Suprapubic skin (tissue), 4 donors: Measurements from ENCODE around the gene ST3GAL4.

Experiments used
- CTCF ChIP-seq, 2 donors: fragments of 200-600 bp in 1 of 2; fragments of 450-650 bp in 1 of 2; sonication (generic) in 1 of 2; IDR thresholded peaks; one replicate each; pipeline ENCODE4 v1.5.1; 2016 to 2019; ENCODE audit warnings: antibody characterized with exemption in 2 of 2, mild to moderate bottlenecking in 1 of 2, moderate library complexity in 1 of 2
- EP300 ChIP-seq: sonication (generic); formaldehyde crosslinking; IDR thresholded peaks from one replicate; pipeline ENCODE4 v1.6.1; 2017; ENCODE audit warnings: antibody characterized with exemption
- POLR2A ChIP-seq, 2 donors: fragments of 450-650 bp; IDR thresholded peaks; one replicate each; pipeline ENCODE4 v1.6.1; 2017; ENCODE audit warnings: antibody characterized with exemption in 2 of 2, mild to moderate bottlenecking in 2 of 2, moderate library complexity in 2 of 2
- POLR2AphosphoS5 ChIP-seq, 3 donors: sonication (generic); formaldehyde crosslinking; IDR thresholded peaks; one replicate each; pipeline ENCODE4 v1.6.1; 2017; ENCODE audit warnings: antibody characterized with exemption in 3 of 3

- TF ChIP-seq CTCF (IDR thresholded peaks at IDR 0.05) (no peak), EP300 (no peak), POLR2A (IDR thresholded peaks at IDR 0.05) (no peak), POLR2AphosphoS5 (IDR thresholded peaks at IDR 0.05) (no peak)
Measured at GRCh38 chr11:126432525-126432924, 77.0 kb downstream of the ST3GAL4 start.
